ENCODE results near the gene MCRIP2.

MCRIP2 gene

DNA sequence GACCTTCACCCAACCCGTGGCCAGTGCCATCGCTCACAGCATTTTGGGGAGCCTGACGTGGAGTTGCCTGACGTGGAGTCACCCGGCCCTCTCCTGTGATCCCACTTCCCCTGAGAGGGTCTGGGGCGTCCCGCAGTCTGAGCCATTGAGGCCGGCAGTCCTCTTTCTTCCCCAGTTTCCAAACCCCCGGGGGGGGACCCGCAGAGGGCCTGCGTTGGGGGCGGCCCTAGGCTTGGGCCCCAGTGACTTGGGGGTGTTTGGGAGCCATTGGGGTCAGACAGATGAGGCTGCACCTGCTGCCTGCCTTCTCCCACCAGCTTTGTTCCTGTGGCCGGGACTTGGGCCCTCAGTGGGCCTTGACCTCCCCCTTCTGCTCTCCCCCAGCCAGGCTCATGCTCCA is 28.0 kb downstream of the MCRIP2 start:
- DNase-seq (ENCODE audit: low read depth), result no peak

DNA sequence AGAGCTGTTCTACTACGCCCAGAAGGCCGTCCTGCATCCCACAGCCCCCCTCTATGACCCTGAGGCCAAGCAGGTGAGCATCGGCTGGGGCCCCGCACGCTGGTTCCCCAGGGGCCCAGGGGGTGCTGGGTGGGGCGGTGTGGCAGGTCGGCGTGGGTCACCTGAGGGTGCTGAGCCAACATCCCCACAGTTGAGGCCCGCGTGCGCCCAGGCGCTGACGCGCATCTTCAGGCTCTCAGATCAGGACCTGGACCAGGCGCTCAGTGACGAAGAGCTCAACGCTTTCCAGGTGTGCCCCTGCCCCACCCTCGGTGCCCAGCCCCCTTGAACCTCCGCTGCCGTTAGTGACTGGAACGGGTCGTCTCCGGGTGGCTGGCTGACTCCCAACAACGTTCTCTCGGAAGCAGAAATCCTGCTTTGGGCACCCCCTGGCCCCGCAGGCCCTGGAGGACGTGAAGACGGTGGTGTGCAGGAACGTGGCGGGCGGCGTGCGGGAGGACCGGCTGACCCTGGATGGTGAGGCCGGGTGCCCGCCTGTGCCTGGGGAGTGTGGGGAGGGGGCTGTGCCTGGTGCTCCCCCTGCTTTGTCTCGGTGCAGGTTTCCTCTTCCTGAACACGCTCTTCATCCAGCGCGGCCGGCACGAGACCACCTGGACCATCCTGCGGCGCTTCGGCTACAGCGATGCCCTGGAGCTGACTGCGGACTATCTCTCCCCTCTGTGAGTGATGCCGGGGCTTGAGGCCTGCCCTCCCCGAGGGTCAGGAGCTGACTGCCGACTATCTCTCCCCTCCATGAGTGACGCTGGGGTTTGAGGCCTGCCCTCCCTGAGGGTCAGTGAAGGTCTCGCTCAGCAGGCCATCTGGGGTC is 29.1 kb downstream of the MCRIP2 start:
- DNase-seq (ENCODE audit: low read depth), result no peak

DNA sequence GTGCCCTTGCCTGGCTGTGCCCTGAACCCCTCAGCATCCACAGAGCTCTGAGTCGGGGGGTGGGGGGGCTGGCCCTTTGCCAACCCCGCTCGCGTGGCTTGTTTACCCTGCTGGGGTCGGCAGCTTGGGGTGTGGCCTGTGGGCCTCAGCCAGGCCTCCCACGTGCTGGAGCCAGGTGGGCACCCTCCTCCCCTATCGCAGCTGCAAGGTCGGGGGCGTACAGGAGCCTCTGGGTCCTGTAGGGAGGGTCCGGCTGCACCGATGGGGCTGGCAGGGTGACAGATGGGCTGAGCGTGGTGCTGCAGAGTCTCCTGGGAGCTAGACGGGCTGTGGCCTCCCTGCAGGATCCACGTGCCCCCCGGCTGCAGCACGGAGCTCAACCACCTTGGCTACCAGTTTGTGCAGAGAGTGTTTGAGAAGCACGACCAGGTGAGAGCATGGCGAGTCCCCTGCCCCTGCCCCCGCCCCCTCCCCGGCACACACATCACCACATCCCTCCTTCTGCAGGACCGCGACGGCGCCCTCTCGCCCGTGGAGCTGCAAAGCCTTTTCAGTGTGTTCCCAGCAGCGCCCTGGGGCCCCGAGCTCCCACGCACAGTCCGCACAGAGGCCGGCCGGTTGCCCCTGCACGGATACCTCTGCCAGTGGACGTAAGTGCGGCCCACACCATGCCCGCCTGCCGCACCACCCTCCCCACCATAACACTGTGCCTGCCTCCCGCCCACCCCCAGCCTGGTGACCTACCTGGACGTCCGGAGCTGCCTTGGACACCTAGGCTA is 29.9 kb downstream of the MCRIP2 start:
- DNase-seq (ENCODE audit: low read depth), result no peak

- no peak for DNase-seq (ENCODE audit: low read depth)
Observed at GRCh38 chr16:672371-672770, 30.7 kb downstream of the MCRIP2 start.

DNA sequence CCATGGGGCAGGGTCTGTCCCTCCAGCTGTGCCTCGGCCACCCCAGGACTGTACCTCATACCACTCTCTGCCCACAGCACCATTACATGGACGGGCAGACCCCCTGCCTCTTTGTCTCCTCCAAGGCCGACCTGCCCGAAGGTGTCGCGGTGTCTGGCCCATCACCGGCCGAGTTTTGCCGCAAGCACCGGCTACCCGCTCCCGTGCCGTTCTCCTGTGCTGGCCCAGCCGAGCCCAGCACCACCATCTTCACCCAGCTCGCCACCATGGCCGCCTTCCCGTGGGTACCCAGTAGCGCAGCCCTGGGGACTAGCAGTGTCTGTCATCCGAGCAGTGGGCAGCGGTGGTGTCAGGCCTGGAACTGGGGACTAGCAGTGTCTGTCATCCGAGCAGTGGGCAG is 31.2 kb downstream of the MCRIP2 start:
- no peak for DNase-seq (ENCODE audit: low read depth)

DNA sequence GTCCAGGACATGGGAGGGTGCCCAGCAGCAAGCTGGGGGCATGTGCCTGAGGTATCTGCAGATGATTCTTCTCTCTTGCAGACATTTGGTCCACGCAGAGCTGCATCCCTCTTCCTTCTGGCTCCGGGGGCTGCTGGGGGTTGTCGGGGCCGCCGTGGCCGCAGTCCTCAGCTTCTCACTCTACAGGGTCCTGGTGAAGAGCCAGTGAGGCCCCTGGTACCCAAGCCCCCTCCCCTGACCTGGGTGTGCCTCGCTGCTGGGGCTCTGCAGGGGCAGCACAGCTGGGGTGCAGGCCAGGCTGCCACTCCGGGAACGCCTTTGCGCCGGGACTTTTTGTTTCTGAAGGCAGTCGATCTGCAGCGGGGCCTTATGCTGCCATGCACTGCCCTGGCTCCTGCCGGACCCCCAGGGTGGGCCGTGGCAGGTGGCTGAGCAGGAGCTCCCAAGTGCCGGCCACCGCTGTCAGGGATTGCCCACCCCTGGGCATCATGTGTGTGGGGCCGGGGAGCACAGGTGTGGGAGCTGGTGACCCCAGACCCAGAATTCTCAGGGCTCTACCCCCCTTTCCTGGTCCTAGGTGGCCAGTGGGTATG is 31.9 kb downstream of the MCRIP2 start:
- DNase-seq (ENCODE audit: low read depth), result no peak

DNA sequence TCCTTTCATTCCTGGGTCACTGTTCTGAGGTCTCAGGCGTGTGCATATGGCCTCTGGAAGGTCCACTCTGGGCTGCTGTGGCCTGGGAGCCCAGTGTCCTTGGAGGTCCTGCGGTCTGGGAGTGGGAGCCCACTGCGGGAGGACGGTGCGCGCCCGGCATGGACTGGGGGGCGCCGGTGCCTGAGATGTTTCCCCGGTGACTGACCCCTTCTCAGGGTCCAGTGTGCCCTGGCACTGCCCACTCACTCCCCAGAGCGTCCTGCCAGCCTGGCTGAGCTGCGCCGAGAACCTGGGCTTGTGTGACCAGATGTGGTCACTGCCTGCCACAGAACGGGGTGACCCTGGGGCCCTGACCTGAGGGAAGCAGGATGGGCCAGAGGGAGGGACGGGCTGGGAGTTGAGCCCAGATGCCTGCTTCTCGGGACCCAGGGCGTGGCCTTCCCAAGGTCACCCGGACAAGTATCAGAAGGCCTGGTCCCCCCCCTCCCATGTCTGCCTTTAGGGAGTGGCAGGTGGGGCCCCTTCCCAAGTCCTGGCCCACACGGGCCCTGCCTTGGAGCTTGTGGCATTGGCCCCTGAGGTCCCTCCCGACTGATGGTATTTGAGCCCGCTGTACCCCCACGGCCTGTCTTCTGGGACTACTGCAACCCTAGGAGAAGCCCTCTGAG is 32.7 kb downstream of the MCRIP2 start:
- DNase-seq (ENCODE audit: low read depth), result no peak

DNA sequence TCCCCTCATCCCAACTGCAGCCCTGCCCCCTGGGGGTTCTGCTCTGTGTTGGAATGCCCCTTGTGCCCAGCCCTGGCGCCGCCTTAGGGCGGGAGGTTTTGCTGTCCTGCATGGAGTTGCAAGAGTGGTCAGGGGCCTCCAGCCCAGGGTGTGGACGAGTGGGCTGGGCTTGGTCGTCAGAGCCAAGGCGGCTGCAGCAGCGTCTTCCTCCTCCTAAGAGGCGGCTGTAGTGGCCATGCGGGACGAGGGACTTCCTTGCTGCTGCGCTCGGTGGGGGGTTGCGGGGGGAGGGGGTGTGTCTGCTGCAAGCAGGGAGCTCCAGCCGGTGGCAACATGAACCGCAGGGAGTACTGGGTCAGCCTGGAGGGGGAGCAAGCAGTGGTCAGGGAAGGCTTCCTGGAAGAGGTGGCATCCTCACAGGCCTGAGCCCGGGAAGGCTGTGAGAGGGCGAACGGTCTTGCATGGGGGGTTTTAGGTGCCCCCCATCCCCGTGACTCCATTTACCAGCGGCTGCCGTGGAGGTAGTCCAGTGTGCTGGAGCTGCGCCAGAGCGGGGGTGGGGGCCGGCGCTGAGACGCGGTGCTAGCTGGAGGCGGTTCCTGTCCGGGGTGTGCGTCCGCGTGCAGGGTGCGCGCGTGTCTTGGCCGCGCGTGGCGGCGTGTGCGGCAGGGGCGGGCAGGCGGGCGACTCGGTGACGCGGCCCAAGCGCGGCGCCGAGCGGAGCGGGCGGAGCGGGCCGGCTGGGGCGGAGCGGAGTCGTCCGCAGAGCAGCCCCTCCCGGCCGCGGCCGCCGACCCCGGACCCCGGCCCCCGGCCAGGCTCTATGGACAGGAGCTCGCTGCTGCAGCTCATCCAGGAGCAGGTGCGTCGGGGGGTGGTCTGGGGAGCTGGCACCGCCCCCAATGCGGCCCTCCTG is 33.6 kb downstream of the MCRIP2 start, which contains the start of gene RHBDL1:
Gene RHBDL1, plus strand, starts transcription at position 704 of the 916 bp plus-strand sequence. Its CDS starts 120 bp downstream, at position 824.
- no peak for DNase-seq (ENCODE audit: low read depth)

GRCh38 chr16:675884-676564 is 34.4 kb downstream of the MCRIP2 start:
- no peak for DNase-seq (ENCODE audit: low read depth)

DNA sequence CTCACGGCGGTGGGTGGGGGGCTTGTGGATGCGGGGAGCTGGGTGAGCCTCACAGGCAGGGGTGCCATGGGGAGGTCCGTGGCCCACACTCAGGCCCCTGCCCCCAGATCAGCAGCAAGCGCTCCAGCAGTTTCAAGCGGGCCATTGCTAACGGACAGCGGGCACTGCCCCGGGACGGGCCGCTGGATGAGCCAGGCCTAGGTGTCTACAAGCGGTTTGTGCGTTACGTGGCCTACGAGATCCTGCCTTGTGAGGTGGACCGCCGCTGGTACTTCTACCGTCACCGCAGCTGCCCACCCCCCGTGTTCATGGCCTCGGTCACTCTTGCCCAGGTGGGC is 34.9 kb downstream of the MCRIP2 start:
- no peak for DNase-seq (ENCODE audit: low read depth)

DNA sequence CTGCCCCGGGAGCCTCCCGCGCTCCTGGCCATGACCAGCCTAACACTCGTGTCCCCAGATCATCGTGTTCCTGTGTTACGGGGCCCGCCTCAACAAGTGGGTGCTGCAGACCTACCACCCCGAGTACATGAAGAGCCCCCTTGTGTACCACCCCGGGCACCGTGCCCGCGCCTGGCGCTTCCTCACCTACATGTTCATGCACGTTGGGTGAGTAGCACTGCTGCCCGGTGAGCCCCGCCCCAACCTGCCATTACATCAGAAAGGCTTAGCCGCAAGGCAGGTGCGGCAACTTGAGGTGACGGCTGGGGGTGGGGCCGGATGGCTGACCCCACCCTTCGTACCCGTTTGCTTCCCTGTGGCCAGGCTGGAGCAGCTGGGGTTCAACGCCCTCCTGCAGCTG is 35.3 kb downstream of the MCRIP2 start:
- no peak for DNase-seq (ENCODE audit: low read depth)

DNA sequence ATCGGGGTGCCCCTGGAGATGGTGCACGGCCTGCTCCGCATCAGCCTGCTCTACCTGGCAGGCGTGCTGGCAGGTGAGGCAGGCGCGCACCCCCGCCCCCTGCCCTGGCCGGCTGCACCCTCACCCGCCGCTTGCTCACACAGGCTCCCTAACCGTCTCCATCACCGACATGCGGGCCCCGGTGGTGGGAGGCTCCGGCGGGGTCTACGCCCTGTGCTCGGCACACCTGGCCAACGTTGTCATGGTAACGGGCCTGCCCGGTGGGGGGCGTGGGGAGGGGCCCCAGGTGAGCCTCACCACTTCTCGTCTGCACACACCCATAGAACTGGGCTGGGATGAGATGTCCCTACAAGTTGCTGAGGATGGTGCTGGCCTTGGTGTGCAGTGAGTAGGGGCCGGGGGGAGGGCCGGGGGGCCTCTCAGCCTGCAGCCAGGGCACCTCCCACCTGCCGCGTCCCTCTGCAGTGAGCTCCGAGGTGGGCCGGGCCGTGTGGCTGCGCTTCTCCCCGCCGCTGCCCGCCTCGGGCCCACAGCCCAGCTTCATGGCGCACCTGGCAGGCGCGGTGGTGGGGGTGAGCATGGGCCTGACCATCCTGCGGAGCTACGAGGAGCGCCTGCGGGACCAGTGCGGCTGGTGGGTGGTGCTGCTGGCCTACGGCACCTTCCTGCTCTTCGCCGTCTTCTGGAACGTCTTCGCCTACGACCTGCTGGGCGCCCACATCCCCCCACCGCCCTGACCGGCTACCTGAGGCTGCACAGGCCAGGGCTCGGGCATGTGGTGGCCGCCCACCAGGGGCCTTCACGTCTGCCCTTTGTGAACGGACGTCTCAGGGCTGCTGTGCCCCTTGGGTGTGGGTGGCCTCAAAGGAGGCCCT is 35.9 kb downstream of the MCRIP2 start:
- DNase-seq (ENCODE audit: low read depth), result no peak

DNA sequence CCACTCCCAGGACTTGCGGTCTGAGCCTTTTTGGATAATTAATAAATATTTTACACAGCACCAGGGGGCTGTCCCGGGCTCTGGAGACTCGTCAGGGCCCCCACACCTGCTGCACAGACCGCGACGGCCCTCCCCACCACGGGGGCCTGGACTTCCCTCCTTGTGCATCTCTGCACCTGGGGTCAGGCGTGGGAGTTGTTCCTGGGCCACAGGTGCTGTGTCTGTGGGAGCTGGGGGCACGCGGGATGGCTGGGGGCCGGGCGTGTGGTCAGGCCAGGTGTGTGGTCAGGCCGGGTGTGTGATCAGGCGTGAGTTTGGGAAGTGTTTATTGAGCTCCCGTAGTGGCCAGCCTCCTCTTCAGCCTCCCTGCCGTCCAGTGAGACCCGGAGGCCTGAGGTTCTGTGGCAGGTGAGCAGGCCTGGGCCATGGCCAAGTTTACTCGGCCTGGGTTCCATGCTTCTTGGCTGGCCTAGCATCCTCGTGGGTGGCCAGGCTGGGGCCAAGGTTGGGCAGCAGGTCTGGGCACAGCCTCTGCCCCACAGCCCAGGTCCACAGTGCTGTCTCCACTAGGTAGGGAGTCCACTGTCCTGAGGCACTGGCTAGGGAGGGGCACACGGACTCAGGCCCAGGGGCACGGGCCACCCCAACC is 36.7 kb downstream of the MCRIP2 start:
- no peak for DNase-seq (ENCODE audit: low read depth)

DNA sequence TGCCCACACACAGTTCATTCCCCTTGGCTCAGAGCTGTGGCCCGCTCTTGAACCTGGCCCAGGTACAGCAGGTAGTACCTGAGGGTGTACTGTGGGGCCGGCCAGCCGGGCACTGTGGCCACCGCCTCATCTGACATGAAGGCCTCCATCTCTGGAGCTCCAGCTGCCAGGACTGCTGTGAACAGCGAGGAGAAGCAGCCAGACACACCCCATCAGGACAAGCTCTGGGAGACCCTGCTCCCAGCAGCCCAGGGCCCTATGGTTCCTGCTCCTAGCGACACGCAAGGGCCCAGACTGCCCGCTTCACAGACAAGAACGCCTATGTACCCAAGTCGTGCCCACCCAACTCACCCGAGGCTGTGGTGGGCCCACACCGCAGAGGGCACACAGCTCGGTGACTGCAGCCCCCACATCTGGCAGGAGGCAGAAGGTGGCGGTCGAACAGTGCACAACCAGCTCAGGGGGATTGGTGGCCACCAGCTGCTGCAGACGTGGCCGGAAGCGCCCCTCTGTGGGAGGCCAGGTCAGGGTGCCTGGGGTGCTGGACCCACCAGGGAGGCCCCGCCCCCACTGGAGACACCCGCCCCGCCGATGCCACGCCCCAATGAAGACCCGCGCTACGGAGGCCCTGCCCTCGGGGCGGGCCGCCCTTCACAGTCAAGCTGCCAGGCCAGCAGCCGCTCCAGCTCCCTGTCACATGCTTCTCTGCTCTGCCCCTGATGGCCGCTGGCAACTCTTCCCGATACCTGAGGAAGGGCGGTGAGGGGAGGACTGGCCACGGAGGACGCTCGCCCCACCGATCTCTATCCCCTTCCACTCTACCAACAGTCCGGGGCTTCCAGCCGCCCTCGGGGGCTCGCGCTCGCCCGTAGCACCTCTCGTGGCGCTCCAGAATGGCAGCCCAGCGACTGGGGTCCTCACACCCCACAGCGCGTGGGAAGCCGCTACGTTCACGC is 37.5 kb downstream of the MCRIP2 start:
- DNase-seq (ENCODE audit: low read depth), result no peak

GRCh38 chr16:679814-680624 is 38.4 kb downstream of the MCRIP2 start, which contains the start of gene STUB1:
STUB1 (plus strand) TSS chr16:680410; CDS start chr16:680526, 116 bp downstream.
- DNase-seq (ENCODE audit: low read depth), result peak; percentile 20

DNA sequence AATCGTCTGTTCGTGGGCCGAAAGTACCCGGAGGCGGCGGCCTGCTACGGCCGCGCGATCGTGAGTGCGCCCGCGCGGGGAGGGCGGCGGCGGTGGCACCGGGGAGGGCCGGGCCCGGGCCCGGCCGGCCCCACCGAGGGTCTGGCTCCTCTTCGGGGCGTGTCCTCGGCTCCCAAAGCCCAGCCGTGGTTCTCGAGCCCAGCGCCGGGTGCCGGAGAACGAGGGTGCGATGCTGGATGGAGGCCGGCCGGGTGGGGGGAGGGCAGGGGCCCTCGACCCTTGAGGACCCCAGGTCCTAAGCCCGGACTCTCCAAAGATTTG is 39.0 kb downstream of the MCRIP2 start:
- no peak for DNase-seq (ENCODE audit: low read depth)

All from non-pigmented ciliary epithelial cell (primary cell).